NCI-H1092 treated with DMSO at 0.1 percent for 48 hours (cell line): ENCODE data around the gene MYBPH.

Source experiments
- DNase-seq: peaks from one replicate; lab custom pipeline; 2025; lab: John Stamatoyannopoulos, UW

Gene MYBPH

GRCh38 chr1:203199816-203200571 lies 24.4 kb upstream of the MYBPH start:
- DNase-seq = no peak

GRCh38 chr1:203199481-203199815 lies 23.8 kb upstream of the MYBPH start:
- DNase-seq = no peak

- no peak for DNase-seq
Observed at GRCh38 chr1:203199002-203199401, 23.4 kb upstream of the MYBPH start.

GRCh38 chr1:203197625-203198024 lies 22.0 kb upstream of the MYBPH start:
- no peak for DNase-seq

- DNase-seq = no peak
Observed at GRCh38 chr1:203196371-203196770, 20.7 kb upstream of the MYBPH start.

GRCh38 chr1:203190949-203191348 lies 15.3 kb upstream of the MYBPH start:
- no peak for DNase-seq

GRCh38 chr1:203189951-203190352 lies 14.3 kb upstream of the MYBPH start:
- DNase-seq = no peak

- no peak for DNase-seq
Observed at GRCh38 chr1:203188686-203189232, 13.1 kb upstream of the MYBPH start.

- no peak for DNase-seq
Observed at GRCh38 chr1:203187689-203188264, 12.2 kb upstream of the MYBPH start.

GRCh38 chr1:203187304-203187685 lies 11.7 kb upstream of the MYBPH start:
- DNase-seq = no peak

GRCh38 chr1:203186446-203187303 lies 11.0 kb upstream of the MYBPH start, which contains the start of gene CHI3L1:
TSS of gene CHI3L1 (minus strand) at chr1:203186704. CDS start at chr1:203186623, 81 bp downstream.
- DNase-seq = no peak

GRCh38 chr1:203186091-203186445 lies 10.4 kb upstream of the MYBPH start:
- no peak for DNase-seq

GRCh38 chr1:203185585-203185984 lies 10.0 kb upstream of the MYBPH start:
- no peak for DNase-seq

GRCh38 chr1:203185061-203185461 lies 9.4 kb upstream of the MYBPH start:
- no peak for DNase-seq

GRCh38 chr1:203184467-203184866 lies 8.8 kb upstream of the MYBPH start:
- no peak for DNase-seq

- DNase-seq = no peak
Observed at GRCh38 chr1:203183828-203184227, 8.2 kb upstream of the MYBPH start.

GRCh38 chr1:203182387-203182953 lies 6.8 kb upstream of the MYBPH start:
- no peak for DNase-seq

- no peak for DNase-seq
Observed at GRCh38 chr1:203181586-203182386, 6.2 kb upstream of the MYBPH start.

- DNase-seq = no peak
Observed at GRCh38 chr1:203180611-203181330, 5.1 kb upstream of the MYBPH start.

- no peak for DNase-seq
Observed at GRCh38 chr1:203179667-203180005, 4.0 kb upstream of the MYBPH start.
